GM06990 (cell line): ENCODE measurements around the gene RNF112.
A peak's percentile ranks its signal among the peaks of the same experiment; 100 is the strongest.

Source experiments
- DNase-seq: peaks from one replicate; pipeline ENCODE4 v3.0.0-alpha.2; 2011; ENCODE audit not compliant: insufficient read length; ENCODE audit errors: extremely low read depth
- H3K27me3 ChIP-seq: replicated peaks from 2 replicates; pipeline ENCODE4 v1.6.0; 2011; ENCODE audit warnings: low read length; ENCODE audit not compliant: control insufficient read depth, insufficient read depth
- H3K36me3 ChIP-seq: 2 replicates; pipeline ENCODE4 v1.5.1; 2011; ENCODE audit warnings: low read length; ENCODE audit not compliant: control insufficient read depth, insufficient read depth
- H3K4me3 ChIP-seq: replicated peaks from 2 replicates; pipeline ENCODE4 v1.5.1; 2011; ENCODE audit warnings: low read depth, mild to moderate bottlenecking, control low read depth, low read length
- CTCF ChIP-seq: IDR thresholded peaks from 2 replicates; pipeline ENCODE4 v1.5.1; 2011; ENCODE audit warnings: low read length, control low read depth, mild to moderate bottlenecking, inconsistent platforms; ENCODE audit not compliant: insufficient read depth, poor library complexity, severe bottlenecking

RNF112 gene

GRCh38 chr17:19372011-19372370 lies 39.0 kb upstream of the RNF112 start:
- no peak for DNase-seq
- TF ChIP-seq CTCF = no peak
- H3K4me3 ChIP-seq = no peak overlapping the region
- no peaks in the 10 kb centered on the region for H3K27me3 ChIP-seq
- H3K36me3 ChIP-seq = no peaks in the 10 kb centered on the region

- no peak for TF ChIP-seq CTCF
- no peak for DNase-seq
- Histone ChIP-seq H3K36me3 (no peaks in the 10 kb centered on the region), H3K4me3 (no peak overlapping the region), H3K27me3 (no peaks in the 10 kb centered on the region)
Measured at GRCh38 chr17:19372439-19372838, 38.6 kb upstream of the RNF112 start.

- H3K36me3 ChIP-seq = no peaks in the 10 kb centered on the region
- no peaks in the 10 kb centered on the region for H3K27me3 ChIP-seq
- DNase-seq = no peak
- H3K4me3 ChIP-seq = no peak overlapping the region
- no peak for TF ChIP-seq CTCF
Measured at GRCh38 chr17:19372866-19373504, 38.0 kb upstream of the RNF112 start.

- no peak for TF ChIP-seq CTCF
Measured at GRCh38 chr17:19374136-19374535, 36.9 kb upstream of the RNF112 start.

GRCh38 chr17:19375732-19376131 lies 35.3 kb upstream of the RNF112 start:
- Histone ChIP-seq H3K27me3 (no peaks in the 10 kb centered on the region), H3K36me3 (peaks cover 5% of the 10 kb centered on the region), H3K4me3 (no peak overlapping the region)
- TF ChIP-seq CTCF = no peak
- DNase-seq = no peak

More at GRCh38 chr17:19374136-19374535, 36.9 kb upstream of the RNF112 start:
- Histone ChIP-seq H3K27me3 (no peaks in the 10 kb centered on the region), H3K4me3 (no peak overlapping the region), H3K36me3 (no peaks in the 10 kb centered on the region)
- DNase-seq = no peak

GRCh38 chr17:19376811-19377210 lies 34.2 kb upstream of the RNF112 start:
- TF ChIP-seq CTCF = no peak
- Histone ChIP-seq H3K27me3 (no peaks in the 10 kb centered on the region), H3K36me3 (peaks cover 12% of the 10 kb centered on the region), H3K4me3 (peak overlapping the region; percentile 68)
- DNase-seq = no peak
